Neural cell (in vitro differentiated cells): ENCODE results near the gene GXYLT2. TPM values are rescaled to one million over a fixed set of nuclear protein-coding genes. Genes with fewer than 3 reads are reported as not detected.

Experiments used
- H2AFZ ChIP-seq: fragments of 200-600, 300-800 bp; sonication (generic), shearing (Covaris generic); 2 replicates; pipeline ENCODE4 v1.6.0; 2014; ENCODE audit warnings: low read depth, mild to moderate bottlenecking, antibody characterized with exemption, low read length, moderate library complexity
- H3F3A ChIP-seq: fragments of 200-600 bp; shearing (Covaris generic); 2 replicates; pipeline ENCODE4 v1.6.1; 2016; ENCODE audit warnings: mild to moderate bottlenecking, moderate library complexity, mixed read lengths, antibody characterized with exemption, low read length; ENCODE audit not compliant: insufficient read depth, poor library complexity, severe bottlenecking
- H3K27ac ChIP-seq: fragments of 200-600, 300-800 bp; sonication (generic), shearing (Covaris generic); 2 replicates; pipeline ENCODE4 v1.5.1; 2014; ENCODE audit warnings: mild to moderate bottlenecking, low read length, moderate library complexity
- H3K27me3 ChIP-seq: fragments of 300-800, 200-600 bp; sonication (generic), shearing (Covaris generic); 2 replicates; pipeline ENCODE4 v1.6.0; 2014; ENCODE audit warnings: mild to moderate bottlenecking, low read depth, low read length, moderate library complexity; ENCODE audit not compliant: insufficient read depth
- H3K36me3 ChIP-seq: fragments of 300-800, 200-600 bp; sonication (generic), shearing (Covaris generic); 2 replicates; pipeline ENCODE4 v1.5.1; 2014; ENCODE audit warnings: mild to moderate bottlenecking, antibody characterized with exemption, low read length, moderate library complexity; ENCODE audit not compliant: insufficient read depth
- H3K4me2 ChIP-seq: fragments of 300-800, 200-600 bp; sonication (generic), shearing (Covaris generic); 2 replicates; pipeline ENCODE4 v1.6.0; 2014; ENCODE audit warnings: mild to moderate bottlenecking, low read length
- H3K4me3 ChIP-seq: fragments of 300-800, 200-600 bp; sonication (generic), shearing (Covaris generic); 2 replicates; pipeline ENCODE4 v1.5.1; 2014; ENCODE audit warnings: mild to moderate bottlenecking, low read length, moderate library complexity
- H3K79me2 ChIP-seq: fragments of 200-600 bp; shearing (Covaris generic); replicated peaks from 2 replicates; pipeline ENCODE4 v1.6.0; 2014; ENCODE audit warnings: mild to moderate bottlenecking, low read length, moderate library complexity; ENCODE audit not compliant: insufficient read depth
- H3K9ac ChIP-seq: fragments of 300-800, 200-600 bp; sonication (generic), shearing (Covaris generic); 2 replicates; pipeline ENCODE4 v1.6.1; 2016; ENCODE audit warnings: mild to moderate bottlenecking, low read length, mixed read lengths
- H3K9me2 ChIP-seq: fragments of 200-600 bp; shearing (Covaris generic); 2 replicates; pipeline ENCODE4 v1.6.1; 2016; ENCODE audit warnings: mild to moderate bottlenecking, low read length, mixed read lengths; ENCODE audit not compliant: insufficient read depth
- H3K9me3 ChIP-seq: fragments of 200-600, 300-800 bp; sonication (generic), shearing (Covaris generic); 2 replicates; pipeline ENCODE4 v1.6.1; 2016; ENCODE audit warnings: mild to moderate bottlenecking, mixed run types, low read length, moderate library complexity, mixed read lengths
- H4K20me1 ChIP-seq: fragments of 200-600 bp; shearing (Covaris generic); 2 replicates; pipeline ENCODE4 v1.6.1; 2016; ENCODE audit warnings: mild to moderate bottlenecking, mixed run types; ENCODE audit not compliant: insufficient read depth
- EP300 ChIP-seq: fragments of 450-650 bp; conservative IDR thresholded peaks from 2 replicates; pipeline ENCODE4 v1.6.1; 2014; ENCODE audit warnings: antibody characterized with exemption, mild to moderate bottlenecking, moderate library complexity; ENCODE audit not compliant: poor library complexity, severe bottlenecking
- EZH2 ChIP-seq: fragments of 200-600, 300-800 bp; shearing (Covaris generic), sonication (generic); IDR thresholded peaks from 2 replicates; pipeline ENCODE4 v1.6.1; 2014; ENCODE audit warnings: antibody characterized with exemption, low read length, borderline replicate concordance, mild to moderate bottlenecking; ENCODE audit not compliant: insufficient read depth, poor library complexity, severe bottlenecking
- MXI1 ChIP-seq: fragments of 450-650 bp; conservative IDR thresholded peaks from 2 replicates; pipeline ENCODE4 v1.6.1; 2014; ENCODE audit warnings: antibody characterized with exemption, mild to moderate bottlenecking; ENCODE audit not compliant: poor library complexity, severe bottlenecking
- POLR2AphosphoS5 ChIP-seq: IDR thresholded peaks from 2 replicates; pipeline ENCODE4 v1.6.1; 2012
- RAD21 ChIP-seq: fragments of 450-650 bp; conservative IDR thresholded peaks from 2 replicates; pipeline ENCODE4 v1.6.1; 2014; ENCODE audit warnings: antibody characterized with exemption, mild to moderate bottlenecking, moderate library complexity
- SMC3 ChIP-seq: fragments of 450-650 bp; conservative IDR thresholded peaks from 2 replicates; pipeline ENCODE4 v1.6.1; 2014; ENCODE audit warnings: antibody characterized with exemption, mild to moderate bottlenecking, moderate library complexity; ENCODE audit not compliant: poor library complexity
- TAF1 ChIP-seq: IDR thresholded peaks from 2 replicates; pipeline ENCODE4 v1.6.1; 2012; ENCODE audit warnings: low read depth
- polyA plus RNA-seq: library from polyadenylated mRNA; depleted of rRNA; stranded (reverse); fragments of >200 nt; gene quantifications from 2 replicates; pipeline ENCODE4 v1.2.3, GENCODE V29; 2014
- TF ChIP-seq, protein P1 (sequence below): IDR thresholded peaks from 2 replicates; pipeline ENCODE4 v1.6.1; 2012; ENCODE audit warnings: borderline replicate concordance
- TF ChIP-seq, protein P2 (sequence below): fragments of 450-650 bp; IDR thresholded peaks from 2 replicates; pipeline ENCODE4 v1.5.1; 2014; ENCODE audit warnings: antibody characterized with exemption, mild to moderate bottlenecking, moderate library complexity; ENCODE audit not compliant: poor library complexity, severe bottlenecking

The GXYLT2 gene
- polyA plus RNA-seq, 1 donor from 2014 or later: 0.48 TPM

DNA sequence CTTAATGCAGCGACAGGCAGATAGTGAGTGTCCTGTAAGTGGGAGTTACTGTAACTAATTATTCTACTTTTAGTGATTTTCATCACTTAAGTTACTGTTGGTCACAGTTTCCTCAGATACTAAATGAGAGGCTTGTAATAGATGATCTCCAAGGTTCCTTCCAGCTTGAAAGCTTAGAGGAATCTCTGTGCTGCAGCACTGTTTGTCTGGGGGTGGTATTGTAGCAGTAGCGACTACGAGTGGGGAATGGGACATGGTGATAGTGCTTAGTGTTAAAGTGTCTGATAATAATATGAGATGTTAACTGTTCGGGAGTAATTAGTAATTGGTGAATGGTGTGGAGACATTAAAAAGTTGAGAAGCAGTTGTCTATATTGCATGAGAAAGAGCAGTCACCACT, 121.2 kb downstream of the GXYLT2 start:
- H2AFZ ChIP-seq: no peak overlapping the region
- no peak overlapping the region for H3K9ac ChIP-seq
- H3K27ac ChIP-seq: no peak overlapping the region
- no peak overlapping the region for H3K4me2 ChIP-seq
- H3K9me3 ChIP-seq: no peaks in the 10 kb centered on the region
- H4K20me1 ChIP-seq: no peaks in the 10 kb centered on the region
- no peaks in the 10 kb centered on the region for H3F3A ChIP-seq
- H3K4me3 ChIP-seq: no peak overlapping the region
- no peaks in the 10 kb centered on the region for H3K27me3 ChIP-seq
- H3K79me2 ChIP-seq: peaks cover 91% of the 10 kb centered on the region
- no peaks in the 10 kb centered on the region for H3K9me2 ChIP-seq
- no peak for TF ChIP-seq POLR2AphosphoS5
- TF ChIP-seq EZH2: no peak
- TF ChIP-seq RAD21: no peak
- TF ChIP-seq, protein P1, sequence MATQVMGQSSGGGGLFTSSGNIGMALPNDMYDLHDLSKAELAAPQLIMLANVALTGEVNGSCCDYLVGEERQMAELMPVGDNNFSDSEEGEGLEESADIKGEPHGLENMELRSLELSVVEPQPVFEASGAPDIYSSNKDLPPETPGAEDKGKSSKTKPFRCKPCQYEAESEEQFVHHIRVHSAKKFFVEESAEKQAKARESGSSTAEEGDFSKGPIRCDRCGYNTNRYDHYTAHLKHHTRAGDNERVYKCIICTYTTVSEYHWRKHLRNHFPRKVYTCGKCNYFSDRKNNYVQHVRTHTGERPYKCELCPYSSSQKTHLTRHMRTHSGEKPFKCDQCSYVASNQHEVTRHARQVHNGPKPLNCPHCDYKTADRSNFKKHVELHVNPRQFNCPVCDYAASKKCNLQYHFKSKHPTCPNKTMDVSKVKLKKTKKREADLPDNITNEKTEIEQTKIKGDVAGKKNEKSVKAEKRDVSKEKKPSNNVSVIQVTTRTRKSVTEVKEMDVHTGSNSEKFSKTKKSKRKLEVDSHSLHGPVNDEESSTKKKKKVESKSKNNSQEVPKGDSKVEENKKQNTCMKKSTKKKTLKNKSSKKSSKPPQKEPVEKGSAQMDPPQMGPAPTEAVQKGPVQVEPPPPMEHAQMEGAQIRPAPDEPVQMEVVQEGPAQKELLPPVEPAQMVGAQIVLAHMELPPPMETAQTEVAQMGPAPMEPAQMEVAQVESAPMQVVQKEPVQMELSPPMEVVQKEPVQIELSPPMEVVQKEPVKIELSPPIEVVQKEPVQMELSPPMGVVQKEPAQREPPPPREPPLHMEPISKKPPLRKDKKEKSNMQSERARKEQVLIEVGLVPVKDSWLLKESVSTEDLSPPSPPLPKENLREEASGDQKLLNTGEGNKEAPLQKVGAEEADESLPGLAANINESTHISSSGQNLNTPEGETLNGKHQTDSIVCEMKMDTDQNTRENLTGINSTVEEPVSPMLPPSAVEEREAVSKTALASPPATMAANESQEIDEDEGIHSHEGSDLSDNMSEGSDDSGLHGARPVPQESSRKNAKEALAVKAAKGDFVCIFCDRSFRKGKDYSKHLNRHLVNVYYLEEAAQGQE: no peak
- TF ChIP-seq, protein P2, sequence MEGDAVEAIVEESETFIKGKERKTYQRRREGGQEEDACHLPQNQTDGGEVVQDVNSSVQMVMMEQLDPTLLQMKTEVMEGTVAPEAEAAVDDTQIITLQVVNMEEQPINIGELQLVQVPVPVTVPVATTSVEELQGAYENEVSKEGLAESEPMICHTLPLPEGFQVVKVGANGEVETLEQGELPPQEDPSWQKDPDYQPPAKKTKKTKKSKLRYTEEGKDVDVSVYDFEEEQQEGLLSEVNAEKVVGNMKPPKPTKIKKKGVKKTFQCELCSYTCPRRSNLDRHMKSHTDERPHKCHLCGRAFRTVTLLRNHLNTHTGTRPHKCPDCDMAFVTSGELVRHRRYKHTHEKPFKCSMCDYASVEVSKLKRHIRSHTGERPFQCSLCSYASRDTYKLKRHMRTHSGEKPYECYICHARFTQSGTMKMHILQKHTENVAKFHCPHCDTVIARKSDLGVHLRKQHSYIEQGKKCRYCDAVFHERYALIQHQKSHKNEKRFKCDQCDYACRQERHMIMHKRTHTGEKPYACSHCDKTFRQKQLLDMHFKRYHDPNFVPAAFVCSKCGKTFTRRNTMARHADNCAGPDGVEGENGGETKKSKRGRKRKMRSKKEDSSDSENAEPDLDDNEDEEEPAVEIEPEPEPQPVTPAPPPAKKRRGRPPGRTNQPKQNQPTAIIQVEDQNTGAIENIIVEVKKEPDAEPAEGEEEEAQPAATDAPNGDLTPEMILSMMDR: no peak
- no peak for TF ChIP-seq EP300
- no peak for TF ChIP-seq SMC3
- no peak for TF ChIP-seq MXI1
- TF ChIP-seq TAF1: no peak
- H3K36me3 ChIP-seq: peaks cover 5% of the 10 kb centered on the region

DNA sequence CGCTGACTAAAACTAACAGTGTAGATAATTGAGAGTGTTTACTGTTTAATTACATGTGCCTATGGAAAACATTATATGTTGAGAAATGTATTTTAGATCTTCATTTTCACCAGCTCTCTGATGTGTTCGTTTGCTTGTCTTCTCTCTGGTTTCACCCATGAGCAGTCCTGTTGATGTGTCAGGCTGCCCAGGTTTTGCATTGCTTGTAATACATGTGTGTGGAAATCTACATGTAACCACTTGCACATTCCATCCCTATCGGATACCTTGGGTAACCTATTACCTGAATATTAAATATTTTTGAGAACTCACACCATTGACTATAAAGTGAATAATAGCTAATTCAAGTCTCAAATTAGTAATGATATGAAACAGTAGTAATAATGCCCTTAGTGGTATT, 121.9 kb downstream of the GXYLT2 start:
- Histone ChIP-seq H2AFZ (no peak overlapping the region), H3K4me2 (no peak overlapping the region), H3K9ac (no peak overlapping the region), H4K20me1 (no peaks in the 10 kb centered on the region), H3K36me3 (peaks cover 5% of the 10 kb centered on the region), H3K9me2 (no peaks in the 10 kb centered on the region), H3K79me2 (peaks cover 90% of the 10 kb centered on the region), H3K4me3 (no peak overlapping the region), H3K27me3 (no peaks in the 10 kb centered on the region), H3K9me3 (no peaks in the 10 kb centered on the region), H3F3A (no peaks in the 10 kb centered on the region), H3K27ac (no peak overlapping the region)
- TF ChIP-seq TAF1 (no peak), SMC3 (no peak), EZH2 (no peak), MXI1 (no peak), POLR2AphosphoS5 (no peak), EP300 (no peak), RAD21 (no peak)
- TF ChIP-seq, protein P1: no peak
